Activated naive CD4-positive, alpha-beta T cell treated with anti-CD3 and anti-CD28 coated beads, Interleukin-2, amount 50 U/mL, for 24 hours (primary cell): Measurements from ENCODE around the gene SYPL2.

Source experiments
- H3K27ac Mint-ChIP-seq: one replicate; pipeline ENCODE4 v1.8.0; 2021; ENCODE audit warnings: mild to moderate bottlenecking, mixed read lengths
- H3K27me3 Mint-ChIP-seq: one replicate; pipeline ENCODE4 v1.8.0; 2021; ENCODE audit warnings: mixed read lengths
- H3K36me3 Mint-ChIP-seq: one replicate; pipeline ENCODE4 v1.8.0; 2021; ENCODE audit warnings: mixed read lengths
- H3K4me1 Mint-ChIP-seq: one replicate; pipeline ENCODE4 v1.8.0; 2021; ENCODE audit warnings: mixed read lengths
- H3K4me3 Mint-ChIP-seq: one replicate; pipeline ENCODE4 v1.8.0; 2021; ENCODE audit warnings: mild to moderate bottlenecking, mixed read lengths
- H3K9me3 Mint-ChIP-seq: one replicate; pipeline ENCODE4 v1.8.0; 2021; ENCODE audit warnings: mixed read lengths

The SYPL2 gene

GRCh38 chr1:109493805-109494539, 27.6 kb downstream of the SYPL2 start, which contains the start of gene CYB561D1:
CYB561D1 (plus strand) TSS chr1:109494094; CDS start chr1:109494140, 46 bp downstream.
- no peaks in the 10 kb centered on the region for H3K9me3 Mint-ChIP-seq
- peaks cover 56% of the 10 kb centered on the region for H3K4me1 Mint-ChIP-seq
- no peaks in the 10 kb centered on the region for H3K27me3 Mint-ChIP-seq
- H3K4me3 Mint-ChIP-seq = peak within 1 kb of the TSS; percentile 93
- H3K36me3 Mint-ChIP-seq = peaks cover 2% of the 10 kb centered on the region
- H3K27ac Mint-ChIP-seq = peak within 1 kb of the TSS; percentile 84

GRCh38 chr1:109495738-109496137, 29.4 kb downstream of the SYPL2 start:
- H3K27me3 Mint-ChIP-seq = no peaks in the 10 kb centered on the region
- H3K4me3 Mint-ChIP-seq = peak overlapping the region; percentile 93
- H3K9me3 Mint-ChIP-seq = no peaks in the 10 kb centered on the region
- H3K27ac Mint-ChIP-seq = peak overlapping the region; percentile 82
- H3K36me3 Mint-ChIP-seq = peaks cover 2% of the 10 kb centered on the region
- peaks cover 69% of the 10 kb centered on the region for H3K4me1 Mint-ChIP-seq

GRCh38 chr1:109497449-109498160, 31.3 kb downstream of the SYPL2 start:
- H3K9me3 Mint-ChIP-seq = no peaks in the 10 kb centered on the region
- peaks cover 87% of the 10 kb centered on the region for H3K4me1 Mint-ChIP-seq
- H3K36me3 Mint-ChIP-seq = peaks cover 2% of the 10 kb centered on the region
- H3K27ac Mint-ChIP-seq = no peak overlapping the region
- peak overlapping the region; percentile 52 for H3K4me3 Mint-ChIP-seq
- H3K27me3 Mint-ChIP-seq = no peaks in the 10 kb centered on the region

GRCh38 chr1:109498161-109498801, 31.9 kb downstream of the SYPL2 start:
- H3K36me3 Mint-ChIP-seq = peaks cover 2% of the 10 kb centered on the region
- peaks cover 90% of the 10 kb centered on the region for H3K4me1 Mint-ChIP-seq
- no peaks in the 10 kb centered on the region for H3K9me3 Mint-ChIP-seq
- no peak overlapping the region for H3K27ac Mint-ChIP-seq
- H3K27me3 Mint-ChIP-seq = no peaks in the 10 kb centered on the region
- peak overlapping the region; percentile 52 for H3K4me3 Mint-ChIP-seq

GRCh38 chr1:109499081-109499480, 32.7 kb downstream of the SYPL2 start:
- Mint-ChIP-seq H3K36me3 (peaks cover 2% of the 10 kb centered on the region), H3K4me3 (peak overlapping the region; percentile 55), H3K9me3 (no peaks in the 10 kb centered on the region), H3K27me3 (no peaks in the 10 kb centered on the region), H3K4me1 (peaks cover 95% of the 10 kb centered on the region), H3K27ac (peak overlapping the region; percentile 30)

- Mint-ChIP-seq H3K27ac (peak overlapping the region; percentile 79), H3K36me3 (no peaks in the 10 kb centered on the region), H3K27me3 (no peaks in the 10 kb centered on the region), H3K4me3 (peak overlapping the region; percentile 55), H3K4me1 (peaks cover 95% of the 10 kb centered on the region), H3K9me3 (no peaks in the 10 kb centered on the region)
These were observed 33.6 kb downstream of the SYPL2 start for GRCh38 chr1:109499661-109500536.

- Mint-ChIP-seq H3K4me3 (no peak overlapping the region), H3K36me3 (no peaks in the 10 kb centered on the region), H3K27ac (no peak overlapping the region), H3K4me1 (peaks cover 95% of the 10 kb centered on the region), H3K9me3 (no peaks in the 10 kb centered on the region), H3K27me3 (no peaks in the 10 kb centered on the region)
These were observed 34.6 kb downstream of the SYPL2 start for GRCh38 chr1:109500941-109501381.

- H3K4me3 Mint-ChIP-seq = peak overlapping the region; percentile 80
- H3K27me3 Mint-ChIP-seq = no peaks in the 10 kb centered on the region
- no peaks in the 10 kb centered on the region for H3K9me3 Mint-ChIP-seq
- H3K4me1 Mint-ChIP-seq = peaks cover 90% of the 10 kb centered on the region
- H3K36me3 Mint-ChIP-seq = peaks cover 3% of the 10 kb centered on the region
- H3K27ac Mint-ChIP-seq = no peak overlapping the region
These were observed 35.5 kb downstream of the SYPL2 start for GRCh38 chr1:109501644-109502363.

- Mint-ChIP-seq H3K27me3 (no peaks in the 10 kb centered on the region), H3K9me3 (no peaks in the 10 kb centered on the region), H3K36me3 (peaks cover 7% of the 10 kb centered on the region), H3K4me3 (peak overlapping the region; percentile 80), H3K4me1 (peaks cover 93% of the 10 kb centered on the region), H3K27ac (peak overlapping the region; percentile 57)
These were observed 36.1 kb downstream of the SYPL2 start for GRCh38 chr1:109502364-109502851.

- Mint-ChIP-seq H3K4me1 (peaks cover 88% of the 10 kb centered on the region), H3K27ac (peak overlapping the region; percentile 95), H3K4me3 (peak overlapping the region; percentile 76), H3K9me3 (no peaks in the 10 kb centered on the region), H3K36me3 (peaks cover 8% of the 10 kb centered on the region), H3K27me3 (no peaks in the 10 kb centered on the region)
These were observed 37.6 kb downstream of the SYPL2 start for GRCh38 chr1:109503935-109504334.

- Mint-ChIP-seq H3K36me3 (peaks cover 8% of the 10 kb centered on the region), H3K4me3 (peak overlapping the region; percentile 34), H3K9me3 (no peaks in the 10 kb centered on the region), H3K4me1 (peaks cover 83% of the 10 kb centered on the region), H3K27me3 (no peaks in the 10 kb centered on the region), H3K27ac (peak overlapping the region; percentile 79)
These were observed 38.6 kb downstream of the SYPL2 start for GRCh38 chr1:109504974-109505373.

- Mint-ChIP-seq H3K27me3 (no peaks in the 10 kb centered on the region), H3K4me3 (peak overlapping the region; percentile 77), H3K27ac (peak overlapping the region; percentile 73), H3K36me3 (peaks cover 8% of the 10 kb centered on the region), H3K9me3 (no peaks in the 10 kb centered on the region), H3K4me1 (peaks cover 73% of the 10 kb centered on the region)
These were observed 41.9 kb downstream of the SYPL2 start for GRCh38 chr1:109508001-109508872.

- Mint-ChIP-seq H3K27ac (peak overlapping the region; percentile 73), H3K27me3 (no peaks in the 10 kb centered on the region), H3K9me3 (no peaks in the 10 kb centered on the region), H3K4me1 (peaks cover 69% of the 10 kb centered on the region), H3K36me3 (peaks cover 8% of the 10 kb centered on the region), H3K4me3 (peak overlapping the region; percentile 77)
These were observed 42.5 kb downstream of the SYPL2 start for GRCh38 chr1:109508873-109509175.
